ENCODE data around the gene APC2.
A peak's percentile ranks its signal among the peaks of the same experiment; 100 is the strongest.
"Not testable (repeated sequence)": the region's sequence is repeated elsewhere in the genome, so short reads cannot be mapped to it uniquely, and the experiment has no call there.

The APC2 gene

DNA sequence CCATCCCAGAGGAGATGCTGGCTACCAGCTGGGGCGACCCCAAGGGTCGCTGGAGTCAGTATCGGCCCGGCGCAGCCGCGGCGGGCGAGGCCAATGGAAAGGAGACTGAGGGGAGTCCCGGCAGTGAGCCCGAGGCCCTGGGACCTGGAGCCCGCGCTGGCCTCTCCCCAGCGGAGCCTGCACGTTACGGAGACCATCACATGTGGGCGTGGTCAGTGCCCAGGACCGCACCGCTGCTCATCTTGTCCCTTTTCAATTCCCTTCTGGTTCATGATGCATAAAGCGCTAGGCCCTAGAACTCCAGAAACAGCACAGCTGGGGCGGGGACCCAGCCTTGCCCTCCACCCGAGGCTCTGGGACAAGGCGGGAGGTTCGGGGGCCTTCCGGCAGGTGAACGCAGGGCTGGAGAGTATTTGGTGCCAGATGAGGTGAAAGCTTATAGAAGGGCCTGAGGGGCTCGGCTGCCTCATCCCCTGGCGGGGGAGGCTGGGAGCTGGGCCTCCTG is 21.1 kb downstream of the APC2 start:
- Mint-ChIP-seq H3K4me3 (peak overlapping the region; percentile 23), H3K36me3 (ENCODE audit: low read depth) (no peaks in the 10 kb centered on the region), H3K27ac (no peak overlapping the region), H3K4me1 (ENCODE audit: low read depth) (peaks cover 20% of the 10 kb centered on the region), H3K9me3 (no peaks in the 10 kb centered on the region), H3K27me3 (no peaks in the 10 kb centered on the region)

DNA sequence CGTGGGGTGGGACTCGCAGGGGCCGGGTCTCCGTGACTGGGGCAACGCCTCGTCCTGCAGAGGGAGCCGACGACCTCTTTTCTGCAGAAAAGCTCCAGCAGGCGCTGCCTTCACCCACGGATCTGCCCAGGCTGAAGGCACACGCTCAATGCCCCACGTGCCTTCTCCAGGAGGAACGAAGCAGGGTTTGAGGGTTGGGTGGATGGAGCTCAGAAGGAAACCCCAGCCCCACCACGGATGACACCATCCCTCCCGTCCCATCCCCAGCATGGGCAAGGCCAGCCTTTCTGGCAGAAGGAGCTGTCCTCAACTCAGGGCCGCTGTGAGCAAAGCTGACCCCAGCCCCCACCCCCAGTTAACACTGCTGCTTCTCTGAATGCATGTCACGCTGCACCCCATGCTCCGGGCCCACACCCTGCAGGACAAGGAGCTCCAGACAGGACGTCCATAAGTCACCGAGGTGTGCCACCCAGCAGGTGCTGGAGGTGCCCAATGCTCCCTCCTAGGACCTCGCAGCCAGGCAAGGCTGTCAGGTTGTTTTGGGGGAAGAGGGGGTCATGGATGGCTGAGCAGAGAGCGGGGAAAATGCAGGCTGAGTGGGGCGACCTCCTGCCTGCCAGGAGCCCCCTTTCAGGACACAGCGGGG is 21.7 kb downstream of the APC2 start:
- H3K36me3 Mint-ChIP-seq (ENCODE audit: low read depth), result no peaks in the 10 kb centered on the region
- no peak overlapping the region for H3K27ac Mint-ChIP-seq
- no peak overlapping the region for H3K4me3 Mint-ChIP-seq
- peaks cover 19% of the 10 kb centered on the region for H3K4me1 Mint-ChIP-seq (ENCODE audit: low read depth)
- no peaks in the 10 kb centered on the region for H3K9me3 Mint-ChIP-seq
- H3K27me3 Mint-ChIP-seq, result no peaks in the 10 kb centered on the region

DNA sequence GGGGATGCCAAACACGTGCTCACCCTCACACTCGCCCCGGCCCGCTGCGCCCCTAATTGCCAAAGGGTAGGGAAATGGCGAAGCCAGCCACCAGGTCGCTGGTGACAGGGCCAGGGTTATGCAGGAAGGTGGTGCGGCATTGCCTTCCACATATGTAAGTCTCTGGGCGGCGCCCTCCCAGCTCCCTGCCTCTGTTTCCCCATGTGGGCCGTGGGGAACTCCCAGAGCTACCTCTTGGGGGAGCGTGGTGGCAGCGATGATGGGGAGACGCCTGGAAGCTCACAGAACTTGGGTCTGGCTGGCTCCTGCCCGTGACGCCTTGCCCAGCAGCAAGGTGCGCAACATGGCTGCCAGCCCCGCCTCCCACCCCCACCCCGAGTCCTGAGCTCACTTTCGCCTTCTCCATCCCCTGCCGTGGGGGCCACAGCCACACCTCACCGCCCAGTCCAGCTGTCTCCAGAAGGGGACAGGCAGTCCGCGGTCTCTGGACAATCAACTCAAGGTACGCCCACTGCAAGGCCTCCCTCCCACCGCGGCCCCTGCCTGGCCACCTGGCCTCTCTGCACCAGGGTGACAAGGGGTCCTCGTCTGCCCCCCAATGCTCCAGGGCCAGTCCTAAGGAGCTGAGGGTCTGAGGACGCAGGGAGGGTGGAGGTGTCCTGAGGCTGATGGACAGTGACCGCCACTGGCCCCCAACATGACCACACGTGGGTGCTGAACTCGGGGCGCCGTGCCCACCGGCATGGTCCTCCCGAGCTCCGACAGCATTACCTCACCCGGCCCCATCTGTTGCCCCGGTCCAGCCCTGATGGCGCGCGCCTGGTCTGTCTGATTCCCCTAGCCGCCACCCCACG is 22.5 kb downstream of the APC2 start:
- H3K27me3 Mint-ChIP-seq, result no peaks in the 10 kb centered on the region
- H3K27ac Mint-ChIP-seq, result no peak overlapping the region
- H3K36me3 Mint-ChIP-seq (ENCODE audit: low read depth), result peaks cover 4% of the 10 kb centered on the region
- H3K9me3 Mint-ChIP-seq, result no peaks in the 10 kb centered on the region
- no peak overlapping the region for H3K4me3 Mint-ChIP-seq
- H3K4me1 Mint-ChIP-seq (ENCODE audit: low read depth), result peaks cover 23% of the 10 kb centered on the region

DNA sequence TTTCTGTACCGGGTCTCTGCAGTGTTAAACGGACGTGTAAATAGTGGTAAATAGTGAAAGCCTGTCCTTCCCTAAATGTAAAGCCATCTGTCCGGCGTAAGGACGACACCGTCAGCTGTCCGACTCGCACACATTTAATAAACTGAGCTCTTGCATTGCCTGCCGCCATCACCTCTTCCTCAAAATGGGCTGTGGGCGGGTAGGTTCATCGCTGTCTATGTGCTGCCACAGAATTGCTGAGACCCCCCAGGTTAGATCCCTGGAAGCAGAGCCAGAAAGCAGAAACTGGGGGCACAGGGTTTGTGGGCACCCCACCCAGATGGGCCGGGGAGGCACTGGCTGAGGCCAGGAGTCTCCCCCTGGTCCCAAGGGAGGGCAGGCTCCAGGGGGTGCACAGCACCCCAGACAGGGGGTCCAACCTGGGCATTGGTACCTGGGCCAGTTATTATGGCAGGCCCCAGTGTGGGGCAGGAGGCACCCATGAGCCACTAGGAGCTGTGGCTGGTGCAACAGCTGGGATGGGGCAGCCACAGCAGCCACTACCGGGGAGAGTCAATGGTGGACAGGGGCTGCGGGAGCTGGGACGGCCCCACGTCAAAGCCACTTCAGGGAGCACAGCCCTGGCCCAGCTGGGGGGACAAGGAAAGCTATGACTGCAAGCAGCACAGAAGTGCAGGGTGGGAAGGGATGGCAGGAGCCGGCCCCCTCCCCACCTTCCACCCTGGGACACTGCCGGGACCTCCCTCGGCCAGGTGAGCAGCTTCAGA is 23.3 kb downstream of the APC2 start:
- H3K27ac Mint-ChIP-seq, result no peak overlapping the region
- no peak overlapping the region for H3K4me3 Mint-ChIP-seq
- peaks cover 28% of the 10 kb centered on the region for H3K4me1 Mint-ChIP-seq (ENCODE audit: low read depth)
- no peaks in the 10 kb centered on the region for H3K9me3 Mint-ChIP-seq
- no peaks in the 10 kb centered on the region for H3K27me3 Mint-ChIP-seq
- peaks cover 6% of the 10 kb centered on the region for H3K36me3 Mint-ChIP-seq (ENCODE audit: low read depth)

DNA sequence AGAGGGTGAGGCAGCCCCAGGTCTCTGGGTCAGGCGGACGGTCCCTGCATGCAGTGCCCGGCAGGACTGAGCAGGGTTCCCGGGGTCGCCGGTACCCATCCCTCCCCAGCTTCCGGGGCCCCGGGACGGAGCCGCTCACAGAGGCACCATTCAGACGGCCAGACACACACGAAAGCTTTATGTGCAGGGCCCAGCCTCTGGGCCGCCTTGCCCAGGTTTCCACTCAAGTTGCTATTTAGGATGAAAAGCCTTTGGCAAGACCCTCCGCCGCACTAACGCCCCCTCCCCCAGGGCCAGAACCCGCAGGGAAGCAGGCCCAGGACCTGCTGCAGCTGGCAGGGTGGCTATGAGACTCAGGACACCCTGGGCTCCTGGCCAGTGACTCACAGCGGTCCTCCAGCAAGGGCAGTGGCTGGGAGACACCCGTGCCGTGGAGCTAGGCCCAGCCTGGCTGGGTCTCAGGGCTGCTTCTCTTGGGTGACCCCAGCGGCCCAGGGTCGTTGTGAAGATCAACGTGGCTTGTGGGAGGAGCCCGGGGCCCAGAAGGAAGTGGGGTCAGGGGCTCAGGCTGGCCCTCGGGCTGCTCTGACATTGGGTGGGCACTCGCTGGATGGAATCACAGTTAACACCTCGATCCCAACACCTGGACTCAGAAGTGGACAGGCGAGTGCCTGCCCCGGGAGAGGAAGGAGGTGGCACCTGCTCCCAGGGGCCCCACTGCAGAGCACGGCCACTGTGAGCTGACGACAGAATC is 24.3 kb downstream of the APC2 start:
- H3K4me3 Mint-ChIP-seq, result no peak overlapping the region
- H3K36me3 Mint-ChIP-seq (ENCODE audit: low read depth), result peaks cover 6% of the 10 kb centered on the region
- no peaks in the 10 kb centered on the region for H3K9me3 Mint-ChIP-seq
- peaks cover 32% of the 10 kb centered on the region for H3K4me1 Mint-ChIP-seq (ENCODE audit: low read depth)
- H3K27ac Mint-ChIP-seq, result no peak overlapping the region
- no peaks in the 10 kb centered on the region for H3K27me3 Mint-ChIP-seq

DNA sequence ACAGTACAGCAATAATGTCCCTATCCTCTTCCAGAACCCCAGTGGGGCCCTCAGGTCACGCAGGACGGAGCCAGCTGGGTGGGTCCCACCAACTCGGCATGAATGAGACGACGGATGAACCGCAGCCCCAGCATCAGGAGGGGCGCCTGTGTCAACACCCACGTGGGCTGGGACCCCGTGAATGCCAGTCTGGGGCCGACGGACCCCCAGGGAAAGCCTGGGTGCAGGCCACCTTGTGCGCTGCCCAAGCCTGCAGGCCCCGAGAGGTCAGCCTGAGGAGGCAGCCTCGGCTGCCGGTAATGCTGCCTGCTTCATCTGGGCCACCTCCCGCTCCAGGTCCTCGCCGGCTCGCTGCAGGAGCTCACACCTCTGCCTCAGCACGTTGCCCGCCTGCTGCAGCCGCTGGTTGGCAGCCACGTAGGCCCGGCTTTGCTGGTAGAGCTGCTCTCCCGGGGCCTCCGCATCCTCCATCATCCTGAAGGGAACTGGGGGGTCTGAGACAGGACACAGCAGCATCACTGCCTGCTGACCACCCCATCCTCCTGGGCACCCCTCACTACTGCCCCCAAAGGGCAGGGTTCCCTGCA is 24.9 kb downstream of the APC2 start:
- Mint-ChIP-seq H3K4me3 (no peak overlapping the region), H3K27ac (no peak overlapping the region), H3K4me1 (ENCODE audit: low read depth) (peaks cover 36% of the 10 kb centered on the region), H3K36me3 (ENCODE audit: low read depth) (peaks cover 6% of the 10 kb centered on the region), H3K27me3 (no peaks in the 10 kb centered on the region), H3K9me3 (no peaks in the 10 kb centered on the region)

DNA sequence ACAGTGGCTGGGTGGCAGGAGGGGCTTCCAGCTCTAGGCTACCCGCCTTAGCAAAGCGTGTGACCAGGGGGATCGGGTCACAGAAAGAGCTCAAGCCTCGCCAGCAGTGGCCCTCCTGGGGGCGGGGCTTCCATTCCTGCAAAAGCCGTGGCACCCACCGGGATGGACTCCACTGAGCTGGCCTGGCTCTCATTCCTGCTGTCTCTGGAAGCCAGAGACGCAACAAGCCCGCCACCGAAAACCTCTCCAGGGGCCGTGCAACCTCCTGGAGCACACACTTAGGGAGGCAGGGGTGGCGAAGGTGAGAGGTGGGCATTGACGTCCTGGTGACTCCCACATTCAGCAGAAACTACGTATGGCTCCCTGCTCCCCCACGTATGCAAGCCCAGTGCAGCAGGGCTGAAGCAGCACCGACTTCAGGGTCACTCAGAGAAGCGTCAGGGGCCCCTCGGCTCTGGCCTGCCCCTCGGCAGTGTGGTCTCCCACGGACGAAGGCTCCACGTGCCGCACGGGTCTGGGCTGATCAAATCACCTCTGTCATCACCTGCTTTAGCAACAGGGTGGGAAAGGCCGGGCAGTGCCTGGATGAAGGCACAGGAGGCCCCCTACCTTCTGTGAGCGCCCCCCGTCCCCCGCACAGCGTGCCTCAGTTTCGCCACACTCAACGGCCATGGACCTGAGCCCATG is 26.0 kb downstream of the APC2 start:
- Mint-ChIP-seq H3K4me3 (no peak overlapping the region), H3K27me3 (no peaks in the 10 kb centered on the region), H3K36me3 (ENCODE audit: low read depth) (peaks cover 6% of the 10 kb centered on the region), H3K9me3 (no peaks in the 10 kb centered on the region), H3K27ac (no peak overlapping the region), H3K4me1 (ENCODE audit: low read depth) (peaks cover 33% of the 10 kb centered on the region)

DNA sequence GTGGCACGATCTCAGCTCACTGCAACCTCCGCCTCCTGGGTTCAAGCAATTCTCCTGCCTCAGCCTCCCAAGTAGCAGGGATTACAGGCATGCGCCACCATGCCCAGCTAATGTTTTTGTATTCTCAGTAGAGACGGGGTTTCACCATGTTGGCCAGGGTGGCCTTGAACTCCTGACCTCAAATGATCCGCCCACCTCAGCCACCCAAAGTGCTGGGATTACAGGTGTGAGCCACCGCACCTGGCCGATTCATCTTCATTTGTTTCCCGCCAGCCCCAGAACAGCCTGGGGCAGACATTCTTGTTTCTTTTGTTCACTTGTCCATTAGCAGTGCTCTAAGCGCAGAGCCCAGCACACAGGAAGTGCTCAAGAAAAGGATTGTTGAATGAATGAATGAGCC is 27.1 kb downstream of the APC2 start:
- not testable (repeated sequence) for H3K27me3 Mint-ChIP-seq
- peak overlapping the region; percentile 92 for H3K4me3 Mint-ChIP-seq

DNA sequence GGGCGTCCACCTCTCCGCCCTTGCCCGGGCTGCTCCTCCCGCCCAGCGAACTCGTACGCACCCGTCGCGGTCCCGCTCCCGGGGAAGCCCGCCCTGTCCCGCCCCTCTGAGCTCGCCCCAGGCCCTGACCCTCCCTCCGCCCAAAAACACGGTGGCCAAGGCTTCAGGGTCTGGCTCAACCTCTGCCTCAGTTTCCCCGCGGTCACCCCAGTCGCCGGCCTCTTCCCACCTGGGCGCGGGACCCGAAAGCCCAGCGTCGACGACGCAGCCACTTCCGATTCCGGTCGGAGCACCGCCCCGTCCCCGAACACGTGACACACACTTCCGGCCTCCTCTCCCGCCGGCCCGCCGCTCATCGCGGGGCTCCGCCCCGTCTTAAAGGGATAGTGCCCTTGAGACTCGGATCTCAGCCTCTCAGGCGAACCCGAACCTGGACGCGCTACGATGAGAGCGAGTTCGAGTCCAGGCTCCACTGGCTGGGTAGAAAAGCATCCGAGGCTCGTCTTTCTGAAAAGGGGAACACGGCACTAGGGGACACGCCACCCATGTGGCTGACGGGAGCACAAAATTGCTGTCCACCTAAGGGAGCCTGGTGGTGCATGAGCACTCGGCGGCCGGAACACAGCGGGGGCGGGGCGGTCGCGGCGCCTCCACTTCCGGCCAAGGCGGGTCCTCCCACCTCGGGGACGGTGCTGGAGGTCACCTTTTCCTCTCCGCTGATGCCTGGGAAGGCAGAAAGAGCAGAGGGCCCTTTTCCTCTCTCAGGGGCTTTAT is 29.2 kb downstream of the APC2 start, which contains the start of gene C19orf25:
TSS of gene C19orf25 (minus strand) at position 282 of the 774 bp plus-strand sequence. CDS start 312 bp downstream, outside the sequence.
- Mint-ChIP-seq H3K9me3 (no peaks in the 10 kb centered on the region), H3K27me3 (no peaks in the 10 kb centered on the region), H3K4me3 (peak within 1 kb of the TSS; percentile 92), H3K27ac (peak within 1 kb of the TSS; percentile 97), H3K4me1 (ENCODE audit: low read depth) (peaks cover 20% of the 10 kb centered on the region), H3K36me3 (ENCODE audit: low read depth) (peaks cover 6% of the 10 kb centered on the region)

More for the DNA sequence above, 27.1 kb downstream of the APC2 start:
- H3K9me3 Mint-ChIP-seq; H3K36me3 Mint-ChIP-seq (ENCODE audit: low read depth); H3K27ac Mint-ChIP-seq: not testable (repeated sequence)
- peaks cover 26% of the 10 kb centered on the region for H3K4me1 Mint-ChIP-seq (ENCODE audit: low read depth)

DNA sequence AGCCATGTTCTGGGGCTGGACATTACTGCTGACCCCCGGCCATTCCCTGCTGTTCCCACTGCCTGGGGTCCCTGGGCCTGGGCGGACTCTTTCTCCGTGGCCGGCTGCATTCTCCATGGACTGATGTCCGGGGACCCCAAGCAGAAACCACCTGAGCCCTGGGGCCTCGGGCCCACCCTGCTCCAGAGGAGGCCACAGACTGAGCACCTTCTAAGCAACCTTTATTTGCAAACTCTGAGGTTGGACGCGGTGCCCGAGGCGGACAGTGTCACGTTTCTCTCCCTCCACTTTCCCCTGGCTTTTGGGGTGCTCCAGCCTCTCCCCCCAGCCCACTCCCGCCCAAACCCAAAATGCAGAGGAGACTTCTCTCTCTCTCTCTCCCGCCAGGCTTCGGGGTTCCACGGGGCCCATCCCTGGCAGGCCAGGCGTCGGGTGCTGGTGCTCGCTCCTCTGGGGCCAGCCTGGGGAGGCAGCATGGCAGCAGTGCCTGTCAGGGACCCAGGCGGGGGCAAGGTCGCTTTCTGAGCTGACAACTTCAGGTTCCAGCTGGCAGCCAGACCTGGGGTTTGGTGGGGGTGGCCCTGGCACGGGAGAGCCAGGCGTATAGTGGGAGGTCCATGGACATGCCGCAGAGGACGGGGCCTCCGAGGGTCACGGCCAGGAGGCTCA is 31.4 kb downstream of the APC2 start:
- H3K9me3 Mint-ChIP-seq, result no peaks in the 10 kb centered on the region
- no peak overlapping the region for H3K4me3 Mint-ChIP-seq
- no peak overlapping the region for H3K27ac Mint-ChIP-seq
- no peaks in the 10 kb centered on the region for H3K27me3 Mint-ChIP-seq
- peaks cover 6% of the 10 kb centered on the region for H3K36me3 Mint-ChIP-seq (ENCODE audit: low read depth)
- H3K4me1 Mint-ChIP-seq (ENCODE audit: low read depth), result peaks cover 20% of the 10 kb centered on the region

DNA sequence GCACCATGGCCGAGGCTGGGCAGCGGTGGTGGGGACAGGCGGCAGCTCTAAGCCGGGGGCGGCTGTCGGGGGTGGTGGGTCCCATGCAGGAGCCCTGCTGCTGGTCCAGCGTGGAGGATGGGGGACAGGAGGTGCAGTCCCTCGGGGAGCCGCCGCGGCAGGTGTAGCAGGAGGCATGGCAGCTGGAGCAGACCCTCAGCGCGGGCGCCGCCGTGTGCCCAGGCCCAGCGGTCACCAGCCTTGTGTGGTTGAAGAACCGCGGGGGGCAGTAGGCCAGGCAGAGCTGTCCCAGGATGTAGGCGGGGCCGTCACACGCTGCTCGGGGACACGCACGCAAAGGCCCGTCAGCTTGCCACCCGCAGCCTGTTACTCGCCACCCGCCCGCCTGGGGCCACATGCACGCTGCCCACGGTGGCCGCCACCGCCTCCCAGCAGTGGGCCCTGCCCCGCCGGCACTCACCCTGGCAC is 32.0 kb downstream of the APC2 start:
- no peak overlapping the region for H3K27ac Mint-ChIP-seq
- H3K27me3 Mint-ChIP-seq, result no peaks in the 10 kb centered on the region
- no peaks in the 10 kb centered on the region for H3K9me3 Mint-ChIP-seq
- peaks cover 19% of the 10 kb centered on the region for H3K4me1 Mint-ChIP-seq (ENCODE audit: low read depth)
- H3K36me3 Mint-ChIP-seq (ENCODE audit: low read depth), result peaks cover 6% of the 10 kb centered on the region
- no peak overlapping the region for H3K4me3 Mint-ChIP-seq

DNA sequence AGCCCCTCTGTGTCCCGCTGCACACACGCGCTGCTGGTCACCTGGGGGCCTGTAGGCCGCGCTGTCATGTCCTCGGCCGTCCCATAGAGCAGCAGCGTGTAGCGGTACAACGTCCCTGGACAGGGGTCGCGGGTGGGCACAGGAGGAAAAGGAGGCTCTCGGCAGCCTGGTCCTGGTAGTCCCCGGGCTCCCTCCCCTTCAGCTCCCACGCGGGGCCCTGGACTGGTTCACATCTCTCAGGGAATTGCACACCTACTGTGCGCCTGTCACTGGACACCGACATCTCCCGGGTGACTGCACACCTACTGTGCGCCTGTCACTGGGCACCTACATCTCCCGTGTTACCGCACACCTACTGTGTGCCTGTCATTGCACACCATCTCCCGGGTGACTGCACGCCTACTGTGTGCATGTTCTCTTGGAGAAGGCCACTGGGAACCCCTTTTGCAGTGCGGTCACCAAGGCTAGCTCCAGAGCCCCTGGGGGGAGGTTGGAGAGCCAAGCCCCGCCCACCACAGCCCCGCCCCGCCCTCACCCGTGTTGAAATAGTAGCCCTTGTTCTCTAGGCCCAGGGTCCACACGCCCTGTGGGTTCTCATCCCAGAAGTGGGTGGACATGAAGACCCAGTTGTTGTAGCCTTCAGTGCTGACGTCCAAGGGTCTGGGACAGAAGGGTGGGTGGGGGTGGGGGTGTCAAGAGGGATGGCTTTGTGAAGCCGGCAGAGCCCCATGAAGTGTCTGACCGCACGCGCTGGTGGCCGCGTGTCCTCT is 32.6 kb downstream of the APC2 start:
- no peaks in the 10 kb centered on the region for H3K9me3 Mint-ChIP-seq
- H3K27ac Mint-ChIP-seq, result no peak overlapping the region
- no peaks in the 10 kb centered on the region for H3K27me3 Mint-ChIP-seq
- peaks cover under 1% of the 10 kb centered on the region for H3K36me3 Mint-ChIP-seq (ENCODE audit: low read depth)
- no peak overlapping the region for H3K4me3 Mint-ChIP-seq
- peaks cover 13% of the 10 kb centered on the region for H3K4me1 Mint-ChIP-seq (ENCODE audit: low read depth)

All from stimulated activated naive CD8-positive, alpha-beta T cell treated with anti-CD3 and anti-CD28 coated beads, Interleukin-15, Interleukin-2, amounts not matched to agents 100 ng/mL and 50 ng/mL, for 24 hours (primary cell).